NT2/D1 (cell line): Measurements from ENCODE around the gene CDK5RAP2.

ENCODE experiments used
- DNase-seq: peaks from one replicate; pipeline ENCODE4 v3.0.0-alpha.2; 2011; ENCODE audit warnings: low read depth, low spot score
- H3K27me3 ChIP-seq: 2 replicates; pipeline ENCODE4 v1.6.0; 2011; ENCODE audit warnings: mild to moderate bottlenecking; ENCODE audit not compliant: insufficient read length, insufficient read depth
- H3K36me3 ChIP-seq: 2 replicates; pipeline ENCODE4 v1.6.1; 2011; ENCODE audit warnings: mild to moderate bottlenecking, low read length, mixed read lengths; ENCODE audit not compliant: insufficient read depth, insufficient read length
- H3K4me1 ChIP-seq: 2 replicates; pipeline ENCODE4 v1.5.1; 2011; ENCODE audit not compliant: insufficient read depth, insufficient read length
- H3K4me3 ChIP-seq: 2 replicates; pipeline ENCODE4 v1.5.1; 2011; ENCODE audit warnings: low read depth; ENCODE audit not compliant: insufficient read length
- H3K9ac ChIP-seq: 2 replicates; pipeline ENCODE4 v1.6.0; 2011; ENCODE audit warnings: low read depth; ENCODE audit not compliant: insufficient read length
- H3K9me3 ChIP-seq: 2 replicates; pipeline ENCODE4 v1.5.1; 2011; ENCODE audit warnings: mild to moderate bottlenecking, low read length; ENCODE audit not compliant: insufficient read depth
- SUZ12 ChIP-seq: IDR thresholded peaks from 2 replicates; pipeline ENCODE4 v1.6.1; 2011; ENCODE audit not compliant: insufficient read length, insufficient read depth; ENCODE audit errors: extremely low read depth
- YY1 ChIP-seq: IDR thresholded peaks from 2 replicates; pipeline ENCODE4 v1.6.1; 2011; ENCODE audit not compliant: insufficient read length, insufficient read depth
- ZNF274 ChIP-seq: IDR thresholded peaks from 2 replicates; pipeline ENCODE4 v1.6.1; 2011; ENCODE audit warnings: mild to moderate bottlenecking, low read depth, low read length

Gene CDK5RAP2

DNA sequence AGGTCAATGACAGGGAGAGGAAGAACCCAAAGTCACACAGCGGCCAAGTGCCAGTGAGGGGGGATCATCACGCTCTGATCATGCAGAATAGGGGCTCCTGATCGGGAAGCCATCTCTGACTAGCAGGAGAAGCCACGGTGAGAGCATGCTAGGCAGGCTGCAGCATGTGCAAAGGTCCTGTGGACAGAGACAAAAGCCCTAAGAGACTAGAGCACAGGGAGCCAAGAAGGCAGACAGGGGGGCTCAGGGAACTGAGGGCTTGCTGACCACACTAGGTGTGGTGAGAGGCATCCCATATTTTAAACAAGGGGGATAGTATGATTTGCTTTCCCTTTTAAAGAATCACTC, 195.1 kb downstream of the CDK5RAP2 start:
- no peak for DNase-seq
- Histone ChIP-seq H3K36me3 (peaks cover 28% of the 10 kb centered on the region), H3K9ac (no peak overlapping the region), H3K4me1 (peaks cover 13% of the 10 kb centered on the region), H3K4me3 (no peak overlapping the region), H3K27me3 (no peaks in the 10 kb centered on the region), H3K9me3 (0 out of 2 replicates have a peak, but pooled peaks cover under 1% of the 10 kb centered on the region)
- TF ChIP-seq YY1, result no peak
- TF ChIP-seq SUZ12, result no peak
- no peak for TF ChIP-seq ZNF274

DNA sequence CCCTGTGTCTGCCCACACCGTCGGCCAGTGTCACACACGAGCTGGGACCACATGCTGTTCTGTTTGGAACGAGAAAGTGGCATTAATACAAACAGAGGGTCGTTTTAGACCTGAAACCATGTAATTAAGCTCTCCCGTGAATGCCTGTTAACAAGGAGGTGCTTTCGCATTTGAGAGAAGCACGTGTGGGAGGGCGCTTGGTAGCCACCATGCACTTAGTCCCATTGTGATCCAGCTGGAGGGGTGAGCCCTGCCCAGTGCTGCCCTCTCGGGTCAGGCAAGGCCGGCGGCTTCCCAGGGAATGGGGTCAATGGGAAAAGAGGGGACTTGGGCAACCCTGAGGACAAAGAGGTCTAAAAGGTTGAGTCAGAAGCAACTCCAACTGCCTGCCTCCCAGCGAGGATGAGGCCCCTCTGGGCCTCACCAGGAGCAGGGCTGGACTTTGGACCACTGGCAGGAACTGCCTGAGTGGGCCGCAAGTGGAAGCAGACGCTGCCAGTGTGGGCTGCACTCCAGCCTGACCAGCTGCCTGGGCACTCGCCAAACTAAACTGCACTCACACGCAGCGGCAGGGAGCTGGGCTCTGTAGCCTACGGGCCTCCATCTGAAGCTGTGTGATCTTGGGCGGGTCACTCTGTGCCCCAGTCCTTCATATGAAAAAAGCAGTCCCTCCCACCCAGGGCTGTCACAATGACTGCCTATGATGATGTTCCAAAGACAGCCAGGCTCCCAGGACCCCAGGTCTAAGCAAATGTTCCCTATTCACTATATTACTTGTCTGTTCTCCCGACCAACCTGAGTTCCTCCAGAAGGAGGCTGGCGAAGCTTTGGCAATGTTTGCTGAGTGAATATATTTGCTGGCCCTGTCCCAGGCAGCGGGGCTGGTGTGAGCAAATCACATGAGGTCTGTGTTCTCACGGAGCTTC, 195.7 kb downstream of the CDK5RAP2 start:
- TF ChIP-seq YY1 (no peak), ZNF274 (no peak), SUZ12 (no peak)
- H3K27me3 ChIP-seq, result no peaks in the 10 kb centered on the region
- H3K4me1 ChIP-seq, result peaks cover 13% of the 10 kb centered on the region
- no peak for DNase-seq
- no peak overlapping the region for H3K4me3 ChIP-seq
- H3K9me3 ChIP-seq, result peaks cover 7% of the 10 kb centered on the region; the same call in 1 of the 2 replicates
- H3K9ac ChIP-seq, result no peak overlapping the region
- H3K36me3 ChIP-seq, result peaks cover 22% of the 10 kb centered on the region

GRCh38 chr9:120383611-120383998, 196.4 kb downstream of the CDK5RAP2 start:
- Histone ChIP-seq H3K4me1 (peaks cover 12% of the 10 kb centered on the region), H3K9me3 (peaks cover 11% of the 10 kb centered on the region; the same call in 1 of the 2 replicates), H3K9ac (no peak overlapping the region), H3K4me3 (no peak overlapping the region), H3K27me3 (no peaks in the 10 kb centered on the region), H3K36me3 (peaks cover 16% of the 10 kb centered on the region)
- DNase-seq, result no peak
- TF ChIP-seq SUZ12, result no peak
- no peak for TF ChIP-seq ZNF274
- TF ChIP-seq YY1, result no peak

- DNase-seq, result no peak
- Histone ChIP-seq H3K9me3 (peaks cover 11% of the 10 kb centered on the region; the same call in 1 of the 2 replicates), H3K9ac (no peak overlapping the region), H3K27me3 (no peaks in the 10 kb centered on the region), H3K4me3 (no peak overlapping the region), H3K4me1 (peaks cover 10% of the 10 kb centered on the region), H3K36me3 (peaks cover 7% of the 10 kb centered on the region)
- TF ChIP-seq ZNF274, result no peak
- TF ChIP-seq YY1, result no peak
- TF ChIP-seq SUZ12, result no peak
These were observed 197.5 kb downstream of the CDK5RAP2 start for GRCh38 chr9:120382453-120382852.

GRCh38 chr9:120381839-120382238, 198.1 kb downstream of the CDK5RAP2 start:
- Histone ChIP-seq H3K9me3 (peaks cover 11% of the 10 kb centered on the region; the same call in 1 of the 2 replicates), H3K4me3 (no peak overlapping the region), H3K9ac (no peak overlapping the region), H3K27me3 (no peaks in the 10 kb centered on the region), H3K4me1 (peaks cover 10% of the 10 kb centered on the region), H3K36me3 (peaks cover 7% of the 10 kb centered on the region)
- DNase-seq, result no peak
- TF ChIP-seq SUZ12, result no peak
- no peak for TF ChIP-seq YY1
- no peak for TF ChIP-seq ZNF274

DNA sequence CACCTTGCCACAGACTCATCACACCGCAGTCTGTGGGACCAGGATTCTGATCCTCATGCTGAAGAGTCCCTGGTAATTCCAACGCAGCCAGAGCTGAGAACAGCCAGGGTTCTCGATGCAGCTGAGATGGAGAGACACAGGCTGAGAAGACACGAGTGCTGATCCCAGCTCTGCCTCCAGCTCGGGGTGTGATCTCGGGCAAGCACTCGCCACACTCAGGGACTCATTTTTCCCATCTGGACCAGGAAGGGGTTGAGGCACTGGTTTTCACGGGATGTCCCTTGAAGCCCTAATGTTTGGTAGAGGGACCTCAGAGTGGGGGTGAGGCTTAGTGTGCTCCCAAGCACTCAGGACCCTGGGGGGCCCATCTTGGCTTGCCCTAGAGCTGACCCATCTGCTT, 200.4 kb downstream of the CDK5RAP2 start:
- Histone ChIP-seq H3K9ac (no peak overlapping the region), H3K4me3 (no peak overlapping the region), H3K4me1 (peaks cover 10% of the 10 kb centered on the region), H3K36me3 (no peaks in the 10 kb centered on the region), H3K9me3 (peaks cover 11% of the 10 kb centered on the region; the same call in 1 of the 2 replicates), H3K27me3 (no peaks in the 10 kb centered on the region)
- no peak for DNase-seq
- TF ChIP-seq SUZ12 (no peak), YY1 (no peak), ZNF274 (no peak)

GRCh38 chr9:120378680-120379079, 201.3 kb downstream of the CDK5RAP2 start:
- TF ChIP-seq YY1 (no peak), SUZ12 (no peak), ZNF274 (no peak)
- Histone ChIP-seq H3K27me3 (no peaks in the 10 kb centered on the region), H3K4me1 (peaks cover 3% of the 10 kb centered on the region), H3K4me3 (no peak overlapping the region), H3K36me3 (no peaks in the 10 kb centered on the region), H3K9ac (no peak overlapping the region), H3K9me3 (peaks cover 11% of the 10 kb centered on the region; the same call in 1 of the 2 replicates)
- no peak for DNase-seq
